ENCODE data around the gene MAT2A.
"Not testable (repeated sequence)": the region's sequence is repeated elsewhere in the genome, so short reads cannot be mapped to it uniquely, and the experiment has no call there.

The MAT2A gene

GRCh38 chr2:85524336-85524908 lies 14.5 kb upstream of the MAT2A start:
- DNase-seq, result no peak

- no peak for DNase-seq
Observed at GRCh38 chr2:85525029-85525428, 13.9 kb upstream of the MAT2A start.

- DNase-seq, result no peak
Observed at GRCh38 chr2:85525567-85525966, 13.4 kb upstream of the MAT2A start.

GRCh38 chr2:85527787-85528186 lies 11.2 kb upstream of the MAT2A start:
- DNase-seq, result no peak

- DNase-seq, result no peak
Observed at GRCh38 chr2:85528355-85528754, 10.6 kb upstream of the MAT2A start.

- no peak for DNase-seq
Observed at GRCh38 chr2:85529809-85530208, 9.2 kb upstream of the MAT2A start.

- DNase-seq, result no peak
Observed at GRCh38 chr2:85531589-85531988, 7.4 kb upstream of the MAT2A start.

- DNase-seq, result no peak
Observed at GRCh38 chr2:85534099-85534498, 4.9 kb upstream of the MAT2A start.

- no peak for DNase-seq
Observed at GRCh38 chr2:85534881-85535280, 4.1 kb upstream of the MAT2A start.

- DNase-seq, result no peak
Observed at GRCh38 chr2:85536479-85536878, 2.5 kb upstream of the MAT2A start.

- DNase-seq, result peak; percentile 19
Observed at GRCh38 chr2:85537600-85538506, 1.1 kb upstream of the MAT2A start.

GRCh38 chr2:85539361-85540132 lies 579 bp downstream of the MAT2A start:
- DNase-seq, result peak; percentile 73

- DNase-seq, result no peak
Observed at GRCh38 chr2:85540133-85540648, 1.2 kb downstream of the MAT2A start.

- DNase-seq, result no peak
Observed at GRCh38 chr2:85541262-85541661, 2.3 kb downstream of the MAT2A start.

GRCh38 chr2:85541753-85542457 lies 2.9 kb downstream of the MAT2A start:
- DNase-seq, result no peak

GRCh38 chr2:85542777-85543176 lies 3.8 kb downstream of the MAT2A start:
- DNase-seq, result no peak

GRCh38 chr2:85544254-85544691 lies 5.3 kb downstream of the MAT2A start:
- DNase-seq, result not testable (repeated sequence)

GRCh38 chr2:85544915-85545779 lies 6.2 kb downstream of the MAT2A start:
- DNase-seq, result not testable (repeated sequence)

- no peak for DNase-seq
Observed at GRCh38 chr2:85545780-85546240, 6.8 kb downstream of the MAT2A start.

GRCh38 chr2:85547089-85547858 lies 8.3 kb downstream of the MAT2A start:
- no peak for DNase-seq

Measured in CD4-positive, alpha-beta T cell treated with Interleukin-15 for 1 hour (primary cell).